ENCODE measurements around the gene DENND5A.

DNA sequence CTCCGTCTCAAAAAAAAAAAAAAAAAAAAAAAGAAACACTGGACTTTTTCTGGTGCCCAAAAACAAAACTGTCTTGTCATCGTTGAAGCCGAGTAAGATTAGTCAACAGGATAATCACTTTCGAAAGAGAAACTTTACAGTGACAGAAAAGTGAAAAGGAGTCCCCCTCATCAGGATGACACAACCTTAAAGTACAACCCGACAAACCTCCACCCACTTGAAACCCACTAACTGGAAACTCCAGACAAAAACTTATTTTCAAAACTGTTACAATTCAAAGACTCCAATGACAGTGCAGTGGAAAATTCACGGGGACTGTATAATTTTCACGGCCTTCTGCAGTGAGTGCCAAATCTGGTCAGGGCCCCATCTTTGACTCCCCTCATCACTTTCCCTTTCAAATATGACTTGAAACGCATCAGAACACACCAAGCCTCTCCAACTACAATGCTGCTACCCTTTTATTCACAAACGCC lies 1.3 kb downstream of the DENND5A start:
- TF ChIP-seq POLR2A (IDR thresholded peaks at IDR 0.05; ENCODE audit: low read depth) (no peak), CTCF (IDR thresholded peaks at IDR 0.05) (no peak), EP300 (IDR thresholded peaks at IDR 0.05) (no peak)

Data from esophagus muscularis mucosa (tissue), 4 donors.